ENCODE measurements around the gene MRC2. TPM values are rescaled to one million over a fixed set of nuclear protein-coding genes. Genes with fewer than 3 reads are reported as not detected.

Gene MRC2
- total and polyA plus RNA-seq, 2 of the 13 experiments (the other 11 are each of a cell fraction or from before 2014, with no cell fraction given), result not detected

GRCh38 chr17:62617894-62618472 is 9.5 kb upstream of the MRC2 start:
- Histone ChIP-seq H3K4me3 (replicated peaks in 1 of 3; ENCODE audit: insufficient read depth in 1 of 3, low read depth in 2 of 3, low read length in 3 of 3) (peak overlapping the region in 1 of 3 experiments; percentile 29; a peak in 1 of 6 replicates), H3K27me3 (ENCODE audit: control insufficient read depth in 1 of 2, insufficient read depth in 2 of 2, low read length in 2 of 2) (no peaks in the 10 kb centered on the region), H3K79me2 (ENCODE audit: insufficient read depth, low read length) (no peaks in the 10 kb centered on the region), H3K4me2 (ENCODE audit: low read depth, low read length) (peak overlapping the region; percentile 69), H3K9ac (ENCODE audit: insufficient read depth, low read depth, low read length) (peak overlapping the region; percentile 57; the same call in 1 of the 2 replicates), H3K9me3 (ENCODE audit: low read length) (no peaks in the 10 kb centered on the region), H2AFZ (ENCODE audit: low read length) (no peak overlapping the region), H3K4me1 (ENCODE audit: insufficient read depth, low read length) (peaks cover 36% of the 10 kb centered on the region), H3K36me3 (replicated peaks in 1 of 2; ENCODE audit: control insufficient read depth in 1 of 2, insufficient read depth in 2 of 2, low read length in 2 of 2) (peaks cover 3 to 11% of the 10 kb centered on the region in 2 experiments; a peak in 4 of 5 replicates), H3K27ac (ENCODE audit: extremely low read length, insufficient read depth, low read length) (peak overlapping the region; percentile 72), H4K20me1 (ENCODE audit: insufficient read depth, low read length) (no peaks in the 10 kb centered on the region; the same call in 1 of the 2 replicates)
- ATAC-seq, result peak; percentile 53
- CTCF ChIA-PET (ENCODE audit: low intra/inter-chr PET ratio, low total read pairs), result no interaction called here
- DNase-seq (ENCODE audit: low spot score), result peak; percentile 73
- in situ Hi-C loops (cut with HindIII; ENCODE audit: extremely low pct_ligation_motif_present, low pct_unique_long_range_greater_than_20kb) (no loop called here), intact Hi-C loops (cut with micrococcal nuclease; ENCODE audit: unreplicated experiment) (no loop called here)
- 71% methylated on average over 6 of the region's 6 CpGs for WGBS (ENCODE audit: low lambda C conversion rate)
- POLR2A ChIA-PET, result no interaction called here
- TF ChIP-seq ZNF644 (CRISPR knock-in tag; IDR thresholded peaks at IDR 0.05; ENCODE audit: low read depth), result no peak
- TF ChIP-seq ZNF776 (CRISPR knock-in tag; IDR thresholded peaks at IDR 0.05), result 0 out of 2 replicates have a peak, but pooled peaks have one; percentile 13
- peak; percentile 2; the same call in 1 of the 2 replicates for TF ChIP-seq PRDM10 (CRISPR knock-in tag; IDR thresholded peaks at IDR 0.05; ENCODE audit: low read depth)
- peak; percentile 8; the same call in 1 of the 2 replicates for TF ChIP-seq NFKB2 (CRISPR knock-in tag; IDR thresholded peaks at IDR 0.05; ENCODE audit: borderline replicate concordance)
- TF ChIP-seq ZNF615 (CRISPR knock-in tag; IDR thresholded peaks at IDR 0.05; ENCODE audit: borderline replicate concordance), result 0 out of 2 replicates have a peak, but pooled peaks have one; percentile 23
- 0 out of 2 replicates have a peak, but pooled peaks have one; percentile 8 for TF ChIP-seq ZNF337 (CRISPR knock-in tag; IDR thresholded peaks at IDR 0.05; ENCODE audit: borderline replicate concordance, low read depth)
- TF ChIP-seq SIN3A (IDR thresholded peaks at IDR 0.05; ENCODE audit: borderline replicate concordance, low read depth, low read length), result 0 out of 2 replicates have a peak, but pooled peaks have one; percentile 13
- TF ChIP-seq DDIT3 (CRISPR knock-in tag; IDR thresholded peaks at IDR 0.05), result no peak
- FAIRE-seq, result no peak
- BruUV-seq (replicated peaks), result no TSS peak

Data from HepG2 (cell line).